HepG2 (cell line): Measurements from ENCODE around the gene C14orf93. TPM values are rescaled to one million over a fixed set of nuclear protein-coding genes. Genes with fewer than 3 reads are reported as not detected.

Experiments used
- FOXC1 ChIP-seq: sonication (generic); formaldehyde crosslinking; IDR thresholded peaks from 2 replicates; pipeline ENCODE4 v1.8.0; 2022; ENCODE audit warnings: mild to moderate bottlenecking, missing genetic modification reagents, borderline replicate concordance
- FOXJ3 ChIP-seq: sonication (generic); formaldehyde crosslinking; IDR thresholded peaks from 2 replicates; pipeline ENCODE4 v1.4.0; 2020; ENCODE audit warnings: missing genetic modification reagents, mild to moderate bottlenecking, borderline replicate concordance
- FOXK2 ChIP-seq: fragments of 450-650 bp; IDR thresholded peaks from 2 replicates; pipeline ENCODE4 v1.6.1; 2016
- GTF3A ChIP-seq: sonication (generic); formaldehyde crosslinking; conservative IDR thresholded peaks from 2 replicates; pipeline ENCODE4 v1.4.0; 2020; ENCODE audit warnings: mild to moderate bottlenecking, missing genetic modification reagents
- HIVEP1 ChIP-seq: sonication (generic); formaldehyde crosslinking; IDR thresholded peaks from 2 replicates; pipeline ENCODE4 v1.4.0; 2020; ENCODE audit warnings: mild to moderate bottlenecking, missing genetic modification reagents
- MEF2D ChIP-seq: sonication (generic); formaldehyde crosslinking; IDR thresholded peaks from 2 replicates; pipeline ENCODE4 v1.5.1; 2020; ENCODE audit warnings: mild to moderate bottlenecking, missing genetic modification reagents
- MTF2 ChIP-seq: sonication (generic); formaldehyde crosslinking; IDR thresholded peaks from 2 replicates; pipeline ENCODE4 v1.5.0; 2020; ENCODE audit warnings: missing genetic modification reagents, borderline replicate concordance
- MYC ChIP-seq: sonication (generic); formaldehyde crosslinking; IDR thresholded peaks from 2 replicates; pipeline ENCODE4 v1.9.0; 2021; ENCODE audit warnings: missing genetic modification reagents, borderline replicate concordance
- RARA ChIP-seq: IDR thresholded peaks from 2 replicates; pipeline ENCODE4 v1.6.1; 2016; ENCODE audit warnings: missing genetic modification reagents, missing compliant biosample characterization
- SAFB2 ChIP-seq: sonication (generic); formaldehyde crosslinking; IDR thresholded peaks from 2 replicates; pipeline ENCODE4 v1.5.1; 2020; ENCODE audit warnings: missing genetic modification reagents, low read depth, mild to moderate bottlenecking, borderline replicate concordance
- SPEN ChIP-seq: sonication (generic); formaldehyde crosslinking; IDR thresholded peaks from 2 replicates; pipeline ENCODE4 v1.5.1; 2020; ENCODE audit warnings: low read depth, mild to moderate bottlenecking, missing genetic modification reagents
- TBL1XR1 ChIP-seq: fragments of 150-350 bp; IDR thresholded peaks from 2 replicates; pipeline ENCODE4 v1.6.1; 2014; ENCODE audit warnings: borderline replicate concordance, low read length; ENCODE audit not compliant: partially characterized antibody
- ZNF33B ChIP-seq: sonication (generic); formaldehyde crosslinking; IDR thresholded peaks from 2 replicates; pipeline ENCODE4 v1.5.1; 2020; ENCODE audit warnings: mild to moderate bottlenecking, missing genetic modification reagents
- ZNF775 ChIP-seq: sonication (generic); formaldehyde crosslinking; IDR thresholded peaks from 2 replicates; pipeline ENCODE4 v1.4.0; 2020; ENCODE audit warnings: missing genetic modification reagents, mild to moderate bottlenecking, moderate library complexity, borderline replicate concordance
- polyA plus RNA-seq, 8 experiments: library from polyadenylated mRNA; depleted of rRNA in 3 of 8; stranded (reverse) in 7 of 8; unstranded in 1 of 8; fragments of >200 nt; fragmentation: Illumina TruSeq in 4 of 8; extraction: Trizol in 4 of 8; gene quantifications; 2 replicates each; pipeline versions ENCODE4 v1.2.1 to v1.2.3, GENCODE V29; 2011 to 2016; ENCODE audit warnings: low read depth in 4 of 8, missing spikeins in 1 of 8, mixed read lengths in 1 of 8; ENCODE audit not compliant: insufficient read depth in 1 of 8
- total RNA-seq, 5 experiments: library from RNA; depleted of rRNA; stranded (reverse); fragments of >200 nt; fragmentation: Illumina TruSeq; extraction: Trizol; gene quantifications; 2 replicates each; pipeline ENCODE4 v1.2.3, GENCODE V29; 2016; ENCODE audit warnings: low read depth in 1 of 5
- TF ChIP-seq, protein P1 (sequence below): sonication (generic); formaldehyde crosslinking; IDR thresholded peaks from 2 replicates; pipeline ENCODE4 v1.5.0; 2020; ENCODE audit warnings: missing genetic modification reagents, mild to moderate bottlenecking, borderline replicate concordance
- TF ChIP-seq, protein P2 (sequence below): IDR thresholded peaks from 2 replicates; pipeline ENCODE4 v1.6.1; 2016
- TF ChIP-seq, protein P3 (sequence below): sonication (generic); formaldehyde crosslinking; IDR thresholded peaks from 2 replicates; pipeline ENCODE4 v1.4.0; 2020; ENCODE audit warnings: missing genetic modification reagents, mild to moderate bottlenecking, borderline replicate concordance
- TF ChIP-seq, protein P4 (sequence below): sonication (generic); formaldehyde crosslinking; IDR thresholded peaks from 2 replicates; pipeline ENCODE4 v1.5.0; 2020; ENCODE audit warnings: mild to moderate bottlenecking, missing genetic modification reagents
- TF ChIP-seq, protein P5 (sequence below): sonication (generic); formaldehyde crosslinking; IDR thresholded peaks from 2 replicates; pipeline ENCODE4 v1.4.0; 2020; ENCODE audit warnings: missing genetic modification reagents
- TF ChIP-seq, protein P6 (sequence below): sonication (generic); formaldehyde crosslinking; IDR thresholded peaks from 2 replicates; pipeline ENCODE4 v1.8.1; 2023; ENCODE audit warnings: mild to moderate bottlenecking, missing genetic modification reagents

C14orf93 gene
- total and polyA plus RNA-seq, 2 of the 13 experiments (the other 11 are each of a cell fraction or from before 2014, with no cell fraction given): 11.4 to 22.5 TPM

DNA sequence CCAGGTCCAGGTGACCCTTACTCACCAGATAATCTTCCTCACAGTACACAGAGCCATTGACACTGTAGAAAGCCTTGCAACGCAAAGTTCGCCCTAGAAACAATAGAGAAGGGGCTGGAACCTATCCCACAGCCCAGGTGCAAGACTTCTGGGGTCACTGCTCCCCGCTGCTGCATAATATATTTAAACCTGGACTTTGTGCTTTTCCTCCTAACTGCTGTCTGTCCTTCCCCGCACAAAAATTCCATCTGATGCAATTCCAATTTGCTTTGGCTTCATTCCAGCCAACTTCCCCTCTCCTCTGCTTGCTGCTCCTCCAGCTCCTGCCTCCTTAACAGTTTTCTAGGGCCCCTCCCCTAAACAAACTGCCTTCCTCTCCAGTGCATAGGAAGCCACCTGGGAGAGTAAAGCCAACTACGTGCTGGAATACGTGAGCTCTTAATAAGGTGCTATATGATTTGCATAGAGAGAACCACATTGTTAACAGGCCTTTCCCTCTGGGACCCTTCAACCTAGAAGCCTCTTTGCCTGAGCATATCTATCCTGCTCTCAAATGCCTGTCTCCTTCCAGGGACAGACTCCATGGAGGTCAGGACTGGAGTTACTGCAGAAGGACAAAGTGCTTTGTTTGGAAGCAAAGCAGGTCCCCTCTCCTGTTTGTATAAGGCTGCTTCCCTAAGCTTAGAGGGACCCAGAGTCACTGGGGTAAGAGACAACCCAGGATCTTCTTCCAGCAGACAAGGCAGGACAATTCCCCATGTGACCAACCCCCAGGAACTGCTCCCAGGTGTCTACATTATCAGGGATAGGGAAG is 33.1 kb downstream of the C14orf93 start (continued):
- TF ChIP-seq, protein P1, sequence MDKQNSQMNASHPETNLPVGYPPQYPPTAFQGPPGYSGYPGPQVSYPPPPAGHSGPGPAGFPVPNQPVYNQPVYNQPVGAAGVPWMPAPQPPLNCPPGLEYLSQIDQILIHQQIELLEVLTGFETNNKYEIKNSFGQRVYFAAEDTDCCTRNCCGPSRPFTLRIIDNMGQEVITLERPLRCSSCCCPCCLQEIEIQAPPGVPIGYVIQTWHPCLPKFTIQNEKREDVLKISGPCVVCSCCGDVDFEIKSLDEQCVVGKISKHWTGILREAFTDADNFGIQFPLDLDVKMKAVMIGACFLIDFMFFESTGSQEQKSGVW (CRISPR knock-in tag): no peak
- TF ChIP-seq, protein P2, sequence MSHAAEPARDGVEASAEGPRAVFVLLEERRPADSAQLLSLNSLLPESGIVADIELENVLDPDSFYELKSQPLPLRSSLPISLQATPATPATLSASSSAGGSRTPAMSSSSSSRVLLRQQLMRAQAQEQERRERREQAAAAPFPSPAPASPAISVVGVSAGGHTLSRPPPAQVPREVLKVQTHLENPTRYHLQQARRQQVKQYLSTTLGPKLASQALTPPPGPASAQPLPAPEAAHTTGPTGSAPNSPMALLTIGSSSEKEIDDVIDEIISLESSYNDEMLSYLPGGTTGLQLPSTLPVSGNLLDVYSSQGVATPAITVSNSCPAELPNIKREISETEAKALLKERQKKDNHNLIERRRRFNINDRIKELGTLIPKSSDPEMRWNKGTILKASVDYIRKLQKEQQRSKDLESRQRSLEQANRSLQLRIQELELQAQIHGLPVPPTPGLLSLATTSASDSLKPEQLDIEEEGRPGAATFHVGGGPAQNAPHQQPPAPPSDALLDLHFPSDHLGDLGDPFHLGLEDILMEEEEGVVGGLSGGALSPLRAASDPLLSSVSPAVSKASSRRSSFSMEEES (CRISPR knock-in tag): peak; percentile 75
- TF ChIP-seq MTF2 (CRISPR knock-in tag) (no peak), HIVEP1 (CRISPR knock-in tag) (no peak), FOXC1 (no peak), SAFB2 (peak; percentile 8; the same call in 1 of the 2 replicates), FOXJ3 (no peak), MEF2D (CRISPR knock-in tag) (peak; percentile 98), RARA (CRISPR knock-in tag) (peak; percentile 93), ZNF33B (CRISPR knock-in tag) (peak; percentile 66; the same call in 1 of the 2 replicates), MYC (CRISPR knock-in tag) (no peak), ZNF775 (CRISPR knock-in tag) (peak; percentile 93; the same call in 1 of the 2 replicates), TBL1XR1 (peak; percentile 90), SPEN (CRISPR knock-in tag) (peak; percentile 90; the same call in 1 of the 2 replicates), GTF3A (CRISPR knock-in tag) (no peak), FOXK2 (no peak)
- TF ChIP-seq, protein P3, sequence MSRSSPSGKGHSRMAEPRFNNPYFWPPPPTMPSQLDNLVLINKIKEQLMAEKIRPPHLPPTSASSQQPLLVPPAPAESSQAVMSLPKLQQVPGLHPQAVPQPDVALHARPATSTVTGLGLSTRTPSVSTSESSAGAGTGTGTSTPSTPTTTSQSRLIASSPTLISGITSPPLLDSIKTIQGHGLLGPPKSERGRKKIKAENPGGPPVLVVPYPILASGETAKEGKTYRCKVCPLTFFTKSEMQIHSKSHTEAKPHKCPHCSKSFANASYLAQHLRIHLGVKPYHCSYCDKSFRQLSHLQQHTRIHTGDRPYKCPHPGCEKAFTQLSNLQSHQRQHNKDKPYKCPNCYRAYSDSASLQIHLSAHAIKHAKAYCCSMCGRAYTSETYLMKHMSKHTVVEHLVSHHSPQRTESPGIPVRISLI: no peak
- TF ChIP-seq, protein P4, sequence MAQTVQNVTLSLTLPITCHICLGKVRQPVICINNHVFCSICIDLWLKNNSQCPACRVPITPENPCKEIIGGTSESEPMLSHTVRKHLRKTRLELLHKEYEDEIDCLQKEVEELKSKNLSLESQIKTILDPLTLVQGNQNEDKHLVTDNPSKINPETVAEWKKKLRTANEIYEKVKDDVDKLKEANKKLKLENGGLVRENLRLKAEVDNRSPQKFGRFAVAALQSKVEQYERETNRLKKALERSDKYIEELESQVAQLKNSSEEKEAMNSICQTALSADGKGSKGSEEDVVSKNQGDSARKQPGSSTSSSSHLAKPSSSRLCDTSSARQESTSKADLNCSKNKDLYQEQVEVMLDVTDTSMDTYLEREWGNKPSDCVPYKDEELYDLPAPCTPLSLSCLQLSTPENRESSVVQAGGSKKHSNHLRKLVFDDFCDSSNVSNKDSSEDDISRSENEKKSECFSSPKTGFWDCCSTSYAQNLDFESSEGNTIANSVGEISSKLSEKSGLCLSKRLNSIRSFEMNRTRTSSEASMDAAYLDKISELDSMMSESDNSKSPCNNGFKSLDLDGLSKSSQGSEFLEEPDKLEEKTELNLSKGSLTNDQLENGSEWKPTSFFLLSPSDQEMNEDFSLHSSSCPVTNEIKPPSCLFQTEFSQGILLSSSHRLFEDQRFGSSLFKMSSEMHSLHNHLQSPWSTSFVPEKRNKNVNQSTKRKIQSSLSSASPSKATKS (CRISPR knock-in tag): no peak
- TF ChIP-seq, protein P5, sequence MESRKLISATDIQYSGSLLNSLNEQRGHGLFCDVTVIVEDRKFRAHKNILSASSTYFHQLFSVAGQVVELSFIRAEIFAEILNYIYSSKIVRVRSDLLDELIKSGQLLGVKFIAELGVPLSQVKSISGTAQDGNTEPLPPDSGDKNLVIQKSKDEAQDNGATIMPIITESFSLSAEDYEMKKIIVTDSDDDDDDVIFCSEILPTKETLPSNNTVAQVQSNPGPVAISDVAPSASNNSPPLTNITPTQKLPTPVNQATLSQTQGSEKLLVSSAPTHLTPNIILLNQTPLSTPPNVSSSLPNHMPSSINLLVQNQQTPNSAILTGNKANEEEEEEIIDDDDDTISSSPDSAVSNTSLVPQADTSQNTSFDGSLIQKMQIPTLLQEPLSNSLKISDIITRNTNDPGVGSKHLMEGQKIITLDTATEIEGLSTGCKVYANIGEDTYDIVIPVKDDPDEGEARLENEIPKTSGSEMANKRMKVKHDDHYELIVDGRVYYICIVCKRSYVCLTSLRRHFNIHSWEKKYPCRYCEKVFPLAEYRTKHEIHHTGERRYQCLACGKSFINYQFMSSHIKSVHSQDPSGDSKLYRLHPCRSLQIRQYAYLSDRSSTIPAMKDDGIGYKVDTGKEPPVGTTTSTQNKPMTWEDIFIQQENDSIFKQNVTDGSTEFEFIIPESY (CRISPR knock-in tag): peak; percentile 77; the same call in 1 of the 2 replicates
- TF ChIP-seq, protein P6, sequence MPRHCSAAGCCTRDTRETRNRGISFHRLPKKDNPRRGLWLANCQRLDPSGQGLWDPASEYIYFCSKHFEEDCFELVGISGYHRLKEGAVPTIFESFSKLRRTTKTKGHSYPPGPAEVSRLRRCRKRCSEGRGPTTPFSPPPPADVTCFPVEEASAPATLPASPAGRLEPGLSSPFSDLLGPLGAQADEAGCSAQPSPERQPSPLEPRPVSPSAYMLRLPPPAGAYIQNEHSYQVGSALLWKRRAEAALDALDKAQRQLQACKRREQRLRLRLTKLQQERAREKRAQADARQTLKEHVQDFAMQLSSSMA (CRISPR knock-in tag): no peak
